Head of caudate nucleus (tissue), 42 donors: ENCODE measurements around the gene SMAD3.
"Not testable (repeated sequence)": the region's sequence is repeated elsewhere in the genome, so short reads cannot be mapped to it uniquely, and the experiment has no call there.

ENCODE experiments used
- DNase-seq, 42 donors: peaks; one replicate each; pipeline versions ENCODE4 v3.0.0 to v3.0.0-alpha.2; 2020 to 2021; ENCODE audit warnings: mixed read lengths in 7 of 42
- intact Hi-C: fragments of 100-400 bp; cut with DNase I; formaldehyde crosslinking; loops from one replicate; pipeline ENCODE4 v1.15.0; 2022

The SMAD3 gene

GRCh38 chr15:67118808-67119207 is 53.4 kb downstream of the SMAD3 start:
- intact Hi-C loops, result no loop called here
- no peak for DNase-seq

DNA sequence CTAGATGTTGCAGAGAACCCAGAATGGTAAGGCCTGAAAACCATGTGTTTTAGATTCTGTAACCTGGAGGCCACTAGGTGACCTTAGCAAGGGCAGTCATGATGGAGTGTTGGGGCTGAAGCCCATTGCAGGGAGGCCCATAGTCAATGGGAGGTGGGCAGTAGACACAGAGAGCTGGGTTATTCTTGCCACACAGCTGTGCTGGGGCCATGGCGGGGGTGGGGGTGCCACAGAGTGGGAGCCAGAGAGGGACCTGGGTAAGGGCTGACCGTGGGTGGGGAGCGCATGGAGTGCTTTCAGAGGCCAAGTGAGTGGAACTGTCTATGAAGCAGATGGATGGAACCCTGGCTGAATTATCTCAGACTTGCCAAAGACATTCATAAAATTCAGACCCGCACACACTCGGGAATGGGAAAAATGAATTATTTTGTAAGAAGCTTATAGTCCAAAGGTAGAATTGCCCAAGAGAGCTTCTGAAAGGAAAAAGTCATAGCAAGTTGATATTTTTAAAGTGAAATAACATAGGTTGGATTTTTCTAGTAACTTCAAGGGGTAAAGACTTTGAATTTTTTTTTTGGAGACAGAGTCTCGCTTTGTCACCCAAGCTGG is 53.9 kb downstream of the SMAD3 start:
- DNase-seq, result no peak
- intact Hi-C loops, result no loop called here

DNA sequence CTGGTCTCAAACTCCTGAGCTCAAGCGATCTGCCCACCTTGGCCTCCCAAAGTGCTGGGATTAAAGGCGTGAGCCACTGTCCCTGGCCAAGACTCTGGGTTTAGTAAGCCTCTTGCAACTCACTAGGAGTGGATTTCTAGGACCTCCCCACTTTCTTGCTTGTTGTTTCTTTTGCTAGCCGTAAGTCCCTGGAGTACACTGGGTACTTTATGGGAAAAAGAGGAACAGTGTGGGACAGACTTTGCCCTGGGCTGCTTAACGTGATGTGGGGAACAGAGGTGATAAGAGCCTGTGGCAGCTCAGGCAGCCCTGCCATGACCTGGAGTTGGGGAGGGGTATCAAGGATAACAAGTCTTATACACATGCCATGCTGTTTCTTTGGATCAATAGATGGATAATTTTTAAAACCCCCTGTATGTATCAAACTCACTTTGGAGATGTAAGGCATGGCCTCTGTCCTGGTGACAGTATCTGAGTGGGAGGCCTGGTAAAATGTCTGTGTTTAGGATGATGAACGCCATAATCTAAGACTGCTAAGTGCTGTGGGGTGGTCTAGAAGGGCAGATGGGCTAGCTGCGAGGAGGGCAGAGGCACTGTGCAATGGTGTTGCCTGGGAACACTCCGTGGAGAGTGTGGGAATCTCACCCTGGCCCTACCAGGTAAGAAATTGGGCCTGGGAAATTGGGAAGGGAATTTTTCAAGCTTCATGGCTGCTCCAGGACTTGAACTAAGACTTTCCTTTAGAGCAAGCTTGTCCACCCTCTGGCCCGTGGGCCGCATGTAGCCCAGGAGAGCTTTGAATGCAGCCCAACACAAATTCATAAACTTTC is 54.8 kb downstream of the SMAD3 start:
- no peak for DNase-seq
- intact Hi-C loops, result no loop called here

GRCh38 chr15:67120839-67121643 is 55.6 kb downstream of the SMAD3 start:
- DNase-seq, result peak in 41 of 42 donors; percentile 20 to 87 (median 54)
- intact Hi-C loops, result no loop called here

DNA sequence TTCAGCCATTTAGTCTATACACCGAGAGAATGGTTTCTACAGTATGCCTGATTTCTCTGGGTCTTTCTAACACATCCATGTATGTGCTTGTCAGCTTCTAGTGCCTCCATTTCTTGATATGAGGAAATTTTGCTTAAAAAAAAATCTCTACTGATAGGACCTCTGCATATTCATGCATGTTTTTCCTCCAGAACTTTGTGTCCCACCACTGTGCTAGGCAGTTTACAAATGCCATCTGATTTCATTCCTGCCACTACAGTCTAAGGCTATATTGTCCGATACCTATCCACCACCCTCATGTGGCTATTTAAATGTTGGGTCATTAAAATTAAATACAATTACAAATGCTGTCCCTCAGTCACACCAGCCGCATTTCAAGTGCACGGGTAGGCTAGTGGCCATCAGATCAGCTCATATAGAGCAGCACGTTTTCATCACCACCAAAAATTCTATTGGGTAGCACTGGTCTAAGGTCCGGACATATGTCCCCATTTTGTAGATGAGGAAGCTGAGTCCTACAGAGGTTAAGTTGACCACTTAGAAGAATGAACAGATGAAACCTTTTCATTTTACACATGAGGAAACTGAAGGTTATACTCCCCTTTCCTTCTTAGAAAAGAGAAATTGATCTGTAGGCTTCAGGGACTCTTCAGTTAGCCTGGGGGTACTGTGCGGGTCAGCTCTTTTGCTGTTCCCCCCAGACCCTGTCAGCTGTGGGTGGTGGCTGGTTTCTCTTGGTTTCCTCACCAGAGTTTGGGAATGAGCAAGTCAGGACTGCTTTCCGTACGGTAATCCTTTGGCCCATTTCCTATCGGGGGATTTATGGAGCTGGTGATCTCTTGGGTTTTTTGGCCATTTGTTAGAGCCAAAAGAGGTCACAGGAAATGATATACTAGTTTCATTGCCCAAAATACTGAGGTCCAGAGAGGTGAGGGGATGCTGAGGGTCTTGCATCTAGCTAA is 56.5 kb downstream of the SMAD3 start:
- intact Hi-C loops, result no loop called here
- DNase-seq, result no peak

DNA sequence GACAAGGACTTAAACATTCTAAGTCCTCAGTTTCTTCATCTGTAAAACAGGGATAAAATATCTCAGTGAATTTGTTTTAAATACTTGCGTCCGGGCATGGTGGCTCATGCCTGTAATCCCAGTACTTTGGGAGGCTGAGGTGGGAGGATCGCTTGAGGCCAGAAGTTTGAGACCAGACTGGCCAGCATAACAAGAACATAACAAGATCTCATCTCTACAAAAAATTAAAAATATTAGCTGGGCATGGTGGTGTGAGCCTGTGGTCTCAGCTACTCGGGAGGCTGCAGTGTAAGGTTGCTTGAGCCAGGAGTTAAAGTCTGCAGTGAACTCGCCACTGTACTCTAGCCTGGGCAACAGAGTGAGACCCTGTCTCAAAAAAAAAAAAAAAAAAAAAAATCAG is 57.4 kb downstream of the SMAD3 start:
- intact Hi-C loops, DNase-seq: not testable (repeated sequence)

DNA sequence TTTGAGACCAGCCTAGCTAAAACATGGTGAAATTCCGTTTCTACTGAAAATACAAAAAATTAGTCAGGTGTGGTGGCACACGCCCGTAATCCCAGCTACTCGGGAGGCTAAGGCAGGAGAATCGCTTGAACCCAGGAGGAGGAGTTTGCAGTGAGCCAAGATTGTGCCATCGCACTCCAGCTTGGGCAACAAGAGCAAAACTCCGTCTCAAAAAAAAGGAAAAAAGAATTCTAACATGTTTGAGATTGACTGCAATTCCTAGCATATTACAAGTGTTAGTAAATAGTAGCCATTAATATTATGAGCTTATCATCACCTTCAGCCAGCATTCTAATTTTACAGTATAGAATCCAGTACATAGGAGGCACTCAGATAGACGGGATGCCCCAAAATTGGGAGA is 57.9 kb downstream of the SMAD3 start:
- intact Hi-C loops, DNase-seq: not testable (repeated sequence)

GRCh38 chr15:67124111-67124510 is 58.7 kb downstream of the SMAD3 start:
- no peak for DNase-seq
- intact Hi-C loops, result no loop called here

GRCh38 chr15:67124911-67125588 is 59.6 kb downstream of the SMAD3 start:
- intact Hi-C loops, result no loop called here

GRCh38 chr15:67125589-67126502 is 60.4 kb downstream of the SMAD3 start:
- intact Hi-C loops, result no loop called here
- no peak for DNase-seq

More at GRCh38 chr15:67124911-67125588, 59.6 kb downstream of the SMAD3 start:
- no peak for DNase-seq

GRCh38 chr15:67126551-67127330 is 61.3 kb downstream of the SMAD3 start:
- intact Hi-C loops, result no loop called here
- DNase-seq, result no peak

DNA sequence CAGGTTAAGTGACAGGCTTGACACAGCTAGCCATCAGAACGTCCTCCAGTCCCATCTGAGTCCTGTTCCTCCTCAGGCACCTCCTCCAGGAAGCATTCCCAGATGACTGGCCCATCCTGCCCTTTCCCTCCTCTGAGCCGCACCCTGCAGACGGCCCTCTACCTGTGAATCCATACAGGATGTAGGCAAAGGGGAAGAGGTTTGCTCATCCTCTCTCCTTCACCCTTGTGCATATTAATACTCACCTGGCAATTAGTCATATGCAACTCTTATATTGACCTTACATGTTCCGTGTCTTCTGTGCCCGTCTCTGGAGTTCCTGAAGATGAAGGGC is 61.9 kb downstream of the SMAD3 start:
- DNase-seq, result no peak
- intact Hi-C loops, result no loop called here

DNA sequence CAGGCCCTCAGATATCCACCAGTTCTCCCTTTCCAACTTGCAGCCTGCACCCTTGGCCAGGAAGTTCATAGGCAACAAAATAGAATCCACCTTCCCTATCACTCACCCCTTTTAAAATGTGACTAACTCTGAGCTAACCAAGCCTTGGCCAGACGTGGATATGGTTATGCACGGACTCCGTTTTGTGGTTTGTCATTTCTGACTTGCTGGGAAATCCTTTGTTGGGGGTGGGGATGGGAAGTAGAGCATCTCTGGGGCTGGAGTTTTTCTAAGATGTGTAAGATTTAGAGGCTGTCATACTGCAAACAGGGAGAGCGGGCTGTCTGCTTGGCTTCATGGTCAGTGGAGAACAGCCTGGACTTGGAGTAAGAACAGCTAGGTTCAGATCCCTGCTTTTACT is 62.6 kb downstream of the SMAD3 start:
- intact Hi-C loops, result no loop called here
- DNase-seq, result no peak

- DNase-seq, result no peak
- intact Hi-C loops, result no loop called here
Observed at GRCh38 chr15:67130166-67130565, 64.8 kb downstream of the SMAD3 start.

- no peak for DNase-seq
- intact Hi-C loops, result no loop called here
Observed at GRCh38 chr15:67130673-67131601, 65.5 kb downstream of the SMAD3 start.

GRCh38 chr15:67132276-67132675 is 66.9 kb downstream of the SMAD3 start:
- intact Hi-C loops, result no loop called here

More at GRCh38 chr15:67132276-67132675, 66.9 kb downstream of the SMAD3 start:
- DNase-seq, result no peak
